NCI-H526 treated with DMSO at 0.1 percent for 48 hours (cell line): ENCODE results near the gene ZDHHC3.
A peak's percentile ranks its signal among the peaks of the same experiment; 100 is the strongest.

Source experiments
- DNase-seq: peaks from one replicate; lab custom pipeline; 2025; lab: John Stamatoyannopoulos, UW

The ZDHHC3 gene

GRCh38 chr3:44926921-44927320 is 49.1 kb downstream of the ZDHHC3 start:
- DNase-seq, result no peak

- DNase-seq, result no peak
Observed at GRCh38 chr3:44926172-44926571, 49.8 kb downstream of the ZDHHC3 start.

- no peak for DNase-seq
Observed at GRCh38 chr3:44924457-44925084, 51.4 kb downstream of the ZDHHC3 start.

GRCh38 chr3:44923632-44924456 is 52.1 kb downstream of the ZDHHC3 start:
- DNase-seq, result peak; percentile 16

GRCh38 chr3:44920081-44920480 is 55.9 kb downstream of the ZDHHC3 start:
- DNase-seq, result no peak

GRCh38 chr3:44918581-44918980 is 57.4 kb downstream of the ZDHHC3 start:
- DNase-seq, result no peak

GRCh38 chr3:44918087-44918486 is 57.9 kb downstream of the ZDHHC3 start:
- no peak for DNase-seq

GRCh38 chr3:44915702-44916438 is 60.1 kb downstream of the ZDHHC3 start:
- no peak for DNase-seq

GRCh38 chr3:44914936-44915335 is 61.0 kb downstream of the ZDHHC3 start:
- DNase-seq, result no peak

GRCh38 chr3:44913868-44914468 is 62.0 kb downstream of the ZDHHC3 start:
- DNase-seq, result peak; percentile 14

- no peak for DNase-seq
Observed at GRCh38 chr3:44910693-44911092, 65.3 kb downstream of the ZDHHC3 start.

GRCh38 chr3:44909063-44909462 is 66.9 kb downstream of the ZDHHC3 start:
- no peak for DNase-seq

- no peak for DNase-seq
Observed at GRCh38 chr3:44907612-44908011, 68.4 kb downstream of the ZDHHC3 start.

- no peak for DNase-seq
Observed at GRCh38 chr3:44906997-44907396, 69.0 kb downstream of the ZDHHC3 start.

- DNase-seq, result no peak
Observed at GRCh38 chr3:44905446-44906157, 70.4 kb downstream of the ZDHHC3 start.

GRCh38 chr3:44903751-44904150 is 72.2 kb downstream of the ZDHHC3 start:
- no peak for DNase-seq

- DNase-seq, result no peak
Observed at GRCh38 chr3:44903314-44903713, 72.7 kb downstream of the ZDHHC3 start.

- DNase-seq, result no peak
Observed at GRCh38 chr3:44902628-44903027, 73.3 kb downstream of the ZDHHC3 start.

- no peak for DNase-seq
Observed at GRCh38 chr3:44899683-44900367, 76.1 kb downstream of the ZDHHC3 start.

GRCh38 chr3:44896440-44896839 is 79.5 kb downstream of the ZDHHC3 start:
- no peak for DNase-seq

- no peak for DNase-seq
Observed at GRCh38 chr3:44894485-44894884, 81.5 kb downstream of the ZDHHC3 start.
